NAMALWA (cell line): ENCODE data around the gene GET4.
A peak's percentile ranks its signal among the peaks of the same experiment; 100 is the strongest.

ENCODE experiments used
- DNase-seq: peaks from one replicate; pipeline ENCODE4 v3.0.0-alpha.2; 2015; ENCODE audit warnings: low spot score

The GET4 gene

GRCh38 chr7:876077-876971, at the start of gene GET4:
Gene GET4 (plus strand): TSS chr7:876554. CDS start chr7:876646, 92 bp downstream.
- peak; percentile 97 for DNase-seq

GRCh38 chr7:828793-829561, 47.4 kb upstream of the GET4 start:
- no peak for DNase-seq

GRCh38 chr7:830069-830468, 46.3 kb upstream of the GET4 start:
- DNase-seq = no peak

GRCh38 chr7:831596-832166, 44.7 kb upstream of the GET4 start:
- peak; percentile 66 for DNase-seq

GRCh38 chr7:832167-832967, 44.0 kb upstream of the GET4 start, which contains the start of gene SUN1:
Gene SUN1 (plus strand): TSS chr7:832476. CDS start chr7:832525, 49 bp downstream.
- DNase-seq = peak; percentile 45

- no peak for DNase-seq
These were observed 43.4 kb upstream of the GET4 start for GRCh38 chr7:832968-833424.

- no peak for DNase-seq
These were observed 42.6 kb upstream of the GET4 start for GRCh38 chr7:833601-834258.

GRCh38 chr7:834277-834676, 42.1 kb upstream of the GET4 start:
- no peak for DNase-seq

GRCh38 chr7:835021-835420, 41.3 kb upstream of the GET4 start:
- DNase-seq = no peak

- DNase-seq = no peak
These were observed 40.6 kb upstream of the GET4 start for GRCh38 chr7:835485-836401.

GRCh38 chr7:836429-836828, 39.9 kb upstream of the GET4 start:
- no peak for DNase-seq

- no peak for DNase-seq
These were observed 39.4 kb upstream of the GET4 start for GRCh38 chr7:837001-837400.

- no peak for DNase-seq
These were observed 36.3 kb upstream of the GET4 start for GRCh38 chr7:840001-840600.

GRCh38 chr7:841943-842342, 34.4 kb upstream of the GET4 start:
- DNase-seq = no peak

- DNase-seq = peak; percentile 15
These were observed 33.8 kb upstream of the GET4 start for GRCh38 chr7:842431-843031.

- no peak for DNase-seq
These were observed 33.1 kb upstream of the GET4 start for GRCh38 chr7:843230-843629.

- no peak for DNase-seq
These were observed 32.3 kb upstream of the GET4 start for GRCh38 chr7:844043-844442.

- no peak for DNase-seq
These were observed 31.8 kb upstream of the GET4 start for GRCh38 chr7:844514-844913.

GRCh38 chr7:845091-845490, 31.3 kb upstream of the GET4 start:
- DNase-seq = no peak
